DOHH2 (cell line): Measurements from ENCODE around the gene TARBP1.

Experiments used
- CTCF ChIP-seq: fragments of 200-600 bp; sonication (generic); IDR thresholded peaks from one replicate; pipeline ENCODE4 v1.5.1; 2014; ENCODE audit warnings: antibody characterized with exemption, mild to moderate bottlenecking, low read depth, low read length; ENCODE audit not compliant: poor library complexity, severe bottlenecking
- EZH2phosphoT487 ChIP-seq: fragments of 200-600 bp; sonication (generic); IDR thresholded peaks from 2 replicates; pipeline ENCODE4 v1.6.1; 2017; ENCODE audit warnings: borderline replicate concordance, mild to moderate bottlenecking, antibody characterized with exemption, low read length, moderate library complexity, mixed read lengths

GRCh38 chr1:234435620-234436019 is 43.4 kb downstream of the TARBP1 start:
- TF ChIP-seq CTCF = no peak
- no peak for TF ChIP-seq EZH2phosphoT487
